RWPE2 (cell line): Measurements from ENCODE around the gene CCDC74B.
"Not testable (repeated sequence)": the region's sequence is repeated elsewhere in the genome, so short reads cannot be mapped to it uniquely, and the experiment has no call there.

Source experiments
- ATAC-seq: fragments of 200-7000 bp; cut with Tn5 transposase; 3 replicates; pipeline ENCODE4 v1.9.1; 2021; ENCODE audit warnings: low read depth
- DNase-seq: peaks from one replicate; pipeline ENCODE4 v3.0.0-alpha.2; 2020; ENCODE audit warnings: low spot score
- H3K27ac ChIP-seq: fragments of 450-650 bp; 2 replicates; pipeline ENCODE4 v1.5.1; 2017; ENCODE audit warnings: mild to moderate bottlenecking; ENCODE audit not compliant: poor library complexity, severe bottlenecking
- H3K27me3 ChIP-seq: fragments of 250-450 bp; sonication (Bioruptor Pico); 2 replicates; pipeline ENCODE4 v1.5.1; 2021; ENCODE audit warnings: mild to moderate bottlenecking, moderate library complexity; ENCODE audit not compliant: insufficient read depth, poor library complexity, severe bottlenecking
- H3K36me3 ChIP-seq: fragments of 250-450 bp; sonication (Bioruptor Pico); 2 replicates; pipeline ENCODE4 v1.5.1; 2020; ENCODE audit warnings: low read depth, mild to moderate bottlenecking, moderate library complexity
- H3K4me1 ChIP-seq: fragments of 250-450 bp; sonication (Bioruptor Pico); 2 replicates; pipeline ENCODE4 v1.5.1; 2021; ENCODE audit warnings: mild to moderate bottlenecking, moderate library complexity; ENCODE audit not compliant: insufficient read depth, poor library complexity, severe bottlenecking
- H3K4me3 ChIP-seq: fragments of 250-450 bp; sonication (Bioruptor Pico); 2 replicates; pipeline ENCODE4 v1.5.1; 2021; ENCODE audit warnings: mild to moderate bottlenecking, moderate library complexity; ENCODE audit not compliant: severe bottlenecking
- H3K9me3 ChIP-seq: fragments of 250-450 bp; sonication (Bioruptor Pico); 2 replicates; pipeline ENCODE4 v1.5.1; 2021; ENCODE audit warnings: mild to moderate bottlenecking, moderate library complexity; ENCODE audit not compliant: severe bottlenecking
- CTCF ChIP-seq: fragments of 450-650 bp; IDR thresholded peaks from one replicate; pipeline ENCODE4 v1.5.1; 2017; ENCODE audit warnings: mild to moderate bottlenecking, moderate library complexity; ENCODE audit not compliant: poor library complexity, severe bottlenecking

CCDC74B gene

GRCh38 chr2:130145006-130145414 is at the start of gene CCDC74B:
CCDC74B (minus strand) TSS chr2:130145112; CDS start chr2:130144996, 116 bp downstream.
- ATAC-seq = peak; percentile 76
- H3K27me3 ChIP-seq, H3K9me3 ChIP-seq, H3K27ac ChIP-seq, H3K36me3 ChIP-seq, H3K4me1 ChIP-seq: not testable (repeated sequence)
- DNase-seq = peak; percentile 40
- H3K4me3 ChIP-seq = peak within 1 kb of the TSS; percentile 25

GRCh38 chr2:130193824-130194223 is 48.9 kb upstream of the CCDC74B start:
- H3K4me1 ChIP-seq, H3K36me3 ChIP-seq, H3K27me3 ChIP-seq, H3K27ac ChIP-seq, ATAC-seq, H3K4me3 ChIP-seq, H3K9me3 ChIP-seq, DNase-seq: not testable (repeated sequence)

GRCh38 chr2:130192451-130192850 is 47.5 kb upstream of the CCDC74B start:
- not testable (repeated sequence) for H3K27me3 ChIP-seq, DNase-seq, H3K4me3 ChIP-seq, ATAC-seq, H3K27ac ChIP-seq, H3K4me1 ChIP-seq, H3K9me3 ChIP-seq, H3K36me3 ChIP-seq

GRCh38 chr2:130191319-130191718 is 46.4 kb upstream of the CCDC74B start:
- not testable (repeated sequence) for H3K9me3 ChIP-seq, H3K36me3 ChIP-seq, H3K27ac ChIP-seq, H3K27me3 ChIP-seq, DNase-seq, H3K4me1 ChIP-seq, H3K4me3 ChIP-seq, ATAC-seq

- no peak for TF ChIP-seq CTCF
These were observed 45.3 kb upstream of the CCDC74B start for GRCh38 chr2:130190237-130190636.

GRCh38 chr2:130188958-130189357 is 44.0 kb upstream of the CCDC74B start:
- H3K36me3 ChIP-seq, H3K27me3 ChIP-seq, H3K9me3 ChIP-seq, H3K4me1 ChIP-seq, H3K27ac ChIP-seq, H3K4me3 ChIP-seq, DNase-seq, ATAC-seq: not testable (repeated sequence)

More at GRCh38 chr2:130190237-130190636, 45.3 kb upstream of the CCDC74B start:
- Histone ChIP-seq H3K27me3 (no peaks in the 10 kb centered on the region), H3K27ac (no peak overlapping the region), H3K4me3 (no peak overlapping the region), H3K9me3 (no peaks in the 10 kb centered on the region), H3K4me1 (no peaks in the 10 kb centered on the region), H3K36me3 (no peaks in the 10 kb centered on the region)
- no peak for ATAC-seq
- no peak for DNase-seq

GRCh38 chr2:130187859-130188792 is 43.2 kb upstream of the CCDC74B start:
- not testable (repeated sequence) for DNase-seq, ATAC-seq, H3K4me1 ChIP-seq, H3K9me3 ChIP-seq, H3K27me3 ChIP-seq, H3K4me3 ChIP-seq, H3K27ac ChIP-seq, H3K36me3 ChIP-seq
